ENCODE measurements around the gene OR51B4. TPM values are rescaled to one million over a fixed set of nuclear protein-coding genes. Genes with fewer than 3 reads are reported as not detected.

The OR51B4 gene
- total RNA-seq, 1 experiment from 2014 or later: not detected

DNA sequence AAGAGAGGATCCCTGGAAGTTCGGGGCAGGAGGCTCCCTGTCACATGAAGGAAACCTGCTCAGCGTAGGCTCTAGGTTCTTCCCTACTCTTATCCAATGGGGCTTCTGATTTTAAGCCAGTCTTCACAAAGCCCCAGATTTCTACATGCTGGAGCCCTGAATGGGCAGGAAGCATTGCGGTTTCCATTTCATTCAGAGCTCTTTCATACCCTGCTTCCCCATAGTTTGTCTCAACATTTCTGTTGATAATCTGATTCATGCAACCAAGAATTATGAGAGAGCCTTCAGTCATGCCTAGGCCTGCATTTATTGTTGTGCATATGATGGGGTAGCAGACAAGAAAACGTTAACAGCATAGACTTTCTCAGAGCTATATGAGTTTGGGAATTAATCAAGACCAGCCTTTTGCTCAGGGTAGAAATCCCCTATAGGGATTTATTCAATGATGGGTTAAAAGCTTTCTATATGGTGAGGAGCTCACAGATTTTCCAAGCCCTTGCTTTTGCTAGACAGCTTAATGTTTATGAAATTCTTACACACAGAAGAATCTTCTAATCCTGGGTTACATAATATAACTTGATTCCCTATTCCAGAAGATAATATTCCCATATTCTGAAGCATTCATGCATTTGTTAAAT lies 15.9 kb downstream of the OR51B4 start:
- Histone ChIP-seq H2BK5ac (ENCODE audit: insufficient read length, low read length) (no peak overlapping the region), H3K27me3 (ENCODE audit: insufficient read depth, low read length) (no peaks in the 10 kb centered on the region), H3K23ac (ENCODE audit: insufficient read length, low read depth, low read length) (no peak overlapping the region), H3K18ac (ENCODE audit: insufficient read length, low read depth, low read length) (no peak overlapping the region), H3K79me2 (ENCODE audit: insufficient read depth, low read length) (no peaks in the 10 kb centered on the region), H2BK20ac (ENCODE audit: low read depth, low read length, poor library complexity, severe bottlenecking) (no peak overlapping the region), H2BK12ac (ENCODE audit: insufficient read length, low read depth, low read length) (no peak overlapping the region), H3K4ac (ENCODE audit: low read depth, low read length) (no peak overlapping the region), H2AK5ac (ENCODE audit: insufficient read length, low read length) (no peak overlapping the region), H4K5ac (ENCODE audit: insufficient read length, low read depth, low read length) (no peak overlapping the region), H4K8ac (replicated peaks; ENCODE audit: insufficient read length, low read depth, low read length) (no peak overlapping the region), H3K23me2 (ENCODE audit: insufficient read length, low read depth, low read length, poor library complexity, severe bottlenecking) (no peaks in the 10 kb centered on the region), H3K9me3 (ENCODE audit: control insufficient read depth, low read depth, low read length) (no peaks in the 10 kb centered on the region), H3K9ac (ENCODE audit: extremely low read depth, insufficient read length, low read length) (no peak overlapping the region), H2BK15ac (ENCODE audit: low read depth, low read length) (no peak overlapping the region), H3K4me1 (ENCODE audit: insufficient read depth, low read length) (no peaks in the 10 kb centered on the region), H3K27ac (ENCODE audit: insufficient read length, low read depth, low read length) (no peak overlapping the region), H3K56ac (ENCODE audit: insufficient read length, low read depth, low read length) (no peak overlapping the region), H3T11ph (ENCODE audit: low read length) (no peak overlapping the region), H2AFZ (ENCODE audit: low read length) (no peak overlapping the region), H4K20me1 (ENCODE audit: control insufficient read depth, insufficient read depth, insufficient read length) (no peaks in the 10 kb centered on the region), H3K79me1 (ENCODE audit: insufficient read depth, low read depth, low read length, poor library complexity, severe bottlenecking) (no peaks in the 10 kb centered on the region), H2BK120ac (ENCODE audit: low read depth, low read length, poor library complexity, severe bottlenecking) (no peak overlapping the region), H3K4me2 (ENCODE audit: insufficient read depth, insufficient read length, low read length) (no peak overlapping the region), H3K14ac (ENCODE audit: insufficient read depth, low read length) (no peak overlapping the region), H4K91ac (ENCODE audit: insufficient read length, low read depth, low read length) (no peak overlapping the region)
- Mint-ChIP-seq H3K27ac (no peak overlapping the region), H3K4me1 (peaks cover under 1% of the 10 kb centered on the region in 2 experiments; a peak in 3 of 4 replicates), H3K9me3 (no peaks in the 10 kb centered on the region), H3K36me3 (ENCODE audit: insufficient read depth in 1 of 3, low read depth in 3 of 3) (no peaks in the 10 kb centered on the region; a peak in 1 of 7 replicates), H3K27me3 (ENCODE audit: low read depth) (no peaks in the 10 kb centered on the region; the same call in 1 of the 2 replicates), H3K4me3 (no peak overlapping the region)
- DNase-seq: no peak
- no CpG with 5 or more reads among the region's 4 CpGs for WGBS (ENCODE audit: extremely low coverage, insufficient read length, low lambda C conversion rate)
- no peak for TF ChIP-seq CTCF (conservative IDR thresholded peaks at IDR 0.05)

All from H9 (cell line).